ENCODE measurements around the gene CLCN1. TPM values are rescaled to one million over a fixed set of nuclear protein-coding genes. Genes with fewer than 3 reads are reported as not detected.

The CLCN1 gene
- total RNA-seq, 1 donor from 2014 or later: not detected

DNA sequence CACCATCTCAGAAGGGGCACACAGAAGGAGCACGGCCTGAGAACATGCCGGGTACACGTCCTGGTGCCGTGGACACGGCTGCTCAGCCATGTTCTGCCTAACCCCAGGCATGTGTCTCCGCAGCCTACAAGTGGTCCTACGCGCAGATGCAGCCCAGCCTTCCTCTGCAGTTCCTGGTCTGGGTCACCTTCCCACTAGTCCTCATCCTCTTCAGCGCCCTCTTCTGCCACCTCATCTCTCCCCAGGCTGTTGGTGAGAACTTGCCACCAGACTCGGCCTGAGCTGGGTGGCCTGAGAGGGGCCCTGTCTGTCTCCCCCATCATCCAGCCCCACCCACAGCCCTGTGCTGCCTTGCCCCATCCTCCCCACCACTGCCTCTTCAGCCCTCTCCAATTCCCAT is 5.3 kb downstream of the CLCN1 start:
- Histone ChIP-seq H3K36me3 (no peaks in the 10 kb centered on the region), H3K27me3 (no peaks in the 10 kb centered on the region), H3K9me3 (no peaks in the 10 kb centered on the region), H3K4me1 (peaks cover 15% of the 10 kb centered on the region), H3K27ac (no peak overlapping the region), H3K4me3 (no peak overlapping the region)
- intact Hi-C loops (cut with DNase I): no loop called here
- TF ChIP-seq POLR2AphosphoS5 (IDR thresholded peaks at IDR 0.05; ENCODE audit: insufficient read depth in 1 of 2, low read depth in 1 of 2) (no peak), POLR2A (IDR thresholded peaks at IDR 0.05) (no peak)
- DNase-seq (ENCODE audit: extremely low spot score in 2 of 2): no peak

GRCh38 chr7:143321734-143322133 is 5.8 kb downstream of the CLCN1 start:
- no peaks in the 10 kb centered on the region for H3K9me3 ChIP-seq
- intact Hi-C loops (cut with DNase I): no loop called here
- no peak for DNase-seq (ENCODE audit: extremely low spot score in 2 of 2)
- H3K27ac ChIP-seq: no peak overlapping the region
- H3K27me3 ChIP-seq: no peaks in the 10 kb centered on the region
- TF ChIP-seq POLR2AphosphoS5 (IDR thresholded peaks at IDR 0.05; ENCODE audit: insufficient read depth in 1 of 2, low read depth in 1 of 2): no peak
- TF ChIP-seq POLR2A (IDR thresholded peaks at IDR 0.05): no peak
- no peak for TF ChIP-seq CTCF (IDR thresholded peaks at IDR 0.05)
- no peak overlapping the region for H3K4me3 ChIP-seq
- H3K4me1 ChIP-seq: peaks cover 15% of the 10 kb centered on the region
- H3K36me3 ChIP-seq: no peaks in the 10 kb centered on the region

DNA sequence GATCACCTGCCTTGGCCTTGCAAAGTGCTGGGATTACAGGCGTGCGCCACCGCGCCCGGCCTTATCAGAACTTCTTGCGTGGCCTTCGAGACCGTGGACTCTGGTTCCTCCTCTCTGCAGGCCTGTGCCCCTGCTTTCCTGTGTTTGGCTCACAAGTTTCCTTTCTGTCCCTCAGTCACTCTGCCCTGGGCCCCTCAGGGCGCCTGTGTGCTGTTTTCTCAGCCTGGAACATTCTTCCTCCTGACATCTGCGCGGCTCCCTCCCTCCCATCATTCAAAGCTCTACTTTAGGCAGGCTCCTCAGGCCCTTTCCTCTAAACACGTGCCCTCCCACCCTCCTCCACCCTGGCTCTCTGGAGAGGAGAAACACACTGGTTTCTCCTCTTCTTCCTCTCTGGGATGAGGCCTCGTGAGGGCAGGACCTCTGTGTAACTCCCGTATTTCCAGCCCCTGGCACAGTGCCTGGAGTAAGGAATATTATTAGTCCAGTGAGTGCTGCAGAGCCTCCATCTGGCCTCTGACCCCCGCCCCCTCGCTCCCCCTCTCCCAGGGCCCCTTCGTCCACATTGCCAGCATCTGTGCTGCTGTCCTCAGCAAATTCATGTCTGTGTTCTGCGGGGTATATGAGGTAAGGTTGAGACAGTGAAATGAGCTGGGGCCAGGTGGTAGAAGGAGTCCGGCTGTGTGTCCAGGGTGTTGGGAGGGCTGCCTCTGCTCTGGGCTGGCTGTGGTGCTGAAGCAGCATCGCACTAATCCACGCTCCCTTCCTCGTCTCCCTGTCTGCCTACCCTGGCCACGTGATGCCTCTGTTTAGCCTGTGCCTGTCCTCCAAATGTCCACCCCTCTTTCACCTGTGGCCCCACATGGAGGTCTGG is 7.1 kb downstream of the CLCN1 start:
- no peak overlapping the region for H3K4me3 ChIP-seq
- DNase-seq (ENCODE audit: extremely low spot score in 2 of 2): no peak
- TF ChIP-seq CTCF (IDR thresholded peaks at IDR 0.05) (no peak), POLR2A (IDR thresholded peaks at IDR 0.05) (no peak), POLR2AphosphoS5 (IDR thresholded peaks at IDR 0.05; ENCODE audit: insufficient read depth in 1 of 2, low read depth in 1 of 2) (no peak)
- no peaks in the 10 kb centered on the region for H3K27me3 ChIP-seq
- intact Hi-C loops (cut with DNase I): no loop called here
- no peaks in the 10 kb centered on the region for H3K9me3 ChIP-seq
- peaks cover 15% of the 10 kb centered on the region for H3K4me1 ChIP-seq
- no peaks in the 10 kb centered on the region for H3K36me3 ChIP-seq
- peak overlapping the region; percentile 2 for H3K27ac ChIP-seq

- H3K27ac ChIP-seq: no peak overlapping the region
- no peaks in the 10 kb centered on the region for H3K27me3 ChIP-seq
- DNase-seq (ENCODE audit: extremely low spot score in 2 of 2): no peak
- TF ChIP-seq CTCF (IDR thresholded peaks at IDR 0.05): no peak
- TF ChIP-seq POLR2A (IDR thresholded peaks at IDR 0.05): no peak
- TF ChIP-seq POLR2AphosphoS5 (IDR thresholded peaks at IDR 0.05; ENCODE audit: insufficient read depth in 1 of 2, low read depth in 1 of 2): no peak
- H3K4me3 ChIP-seq: no peak overlapping the region
- H3K4me1 ChIP-seq: peaks cover 10% of the 10 kb centered on the region
- intact Hi-C loops (cut with DNase I): no loop called here
- H3K36me3 ChIP-seq: no peaks in the 10 kb centered on the region
- H3K9me3 ChIP-seq: no peaks in the 10 kb centered on the region
These were observed 7.7 kb downstream of the CLCN1 start for GRCh38 chr7:143323653-143324052.

GRCh38 chr7:143325240-143325639 is 9.3 kb downstream of the CLCN1 start:
- no peaks in the 10 kb centered on the region for H3K9me3 ChIP-seq
- TF ChIP-seq POLR2AphosphoS5 (IDR thresholded peaks at IDR 0.05; ENCODE audit: insufficient read depth in 1 of 2, low read depth in 1 of 2) (no peak), CTCF (IDR thresholded peaks at IDR 0.05) (no peak), POLR2A (IDR thresholded peaks at IDR 0.05) (no peak)
- H3K4me3 ChIP-seq: no peak overlapping the region
- no peak overlapping the region for H3K27ac ChIP-seq
- no peak for DNase-seq (ENCODE audit: extremely low spot score in 2 of 2)
- intact Hi-C loops (cut with DNase I): no loop called here
- H3K36me3 ChIP-seq: no peaks in the 10 kb centered on the region
- no peaks in the 10 kb centered on the region for H3K4me1 ChIP-seq
- H3K27me3 ChIP-seq: no peaks in the 10 kb centered on the region

All from vagina (tissue), 2 donors.